KOPT-K1 (cell line): ENCODE data around the gene AGPS.
"Not testable (repeated sequence)": the region's sequence is repeated elsewhere in the genome, so short reads cannot be mapped to it uniquely, and the experiment has no call there.

Source experiments
- H3K27ac ChIP-seq: fragments of 200-600 bp; sonication (generic); 2 replicates; pipeline ENCODE4 v1.5.1; 2016; ENCODE audit warnings: antibody characterized with exemption, mild to moderate bottlenecking, low read depth, low read length; ENCODE audit not compliant: poor library complexity, severe bottlenecking
- H3K36me3 ChIP-seq: fragments of 200-600 bp; sonication (generic); 2 replicates; pipeline ENCODE4 v1.5.1; 2017; ENCODE audit warnings: antibody characterized with exemption, mild to moderate bottlenecking, low read length, moderate library complexity; ENCODE audit not compliant: insufficient read depth
- H3K9me3 ChIP-seq: fragments of 200-600 bp; sonication (generic); 2 replicates; pipeline ENCODE4 v1.5.1; 2017; ENCODE audit warnings: antibody characterized with exemption, low read length, mild to moderate bottlenecking; ENCODE audit not compliant: insufficient read depth, poor library complexity, severe bottlenecking

Gene AGPS

DNA sequence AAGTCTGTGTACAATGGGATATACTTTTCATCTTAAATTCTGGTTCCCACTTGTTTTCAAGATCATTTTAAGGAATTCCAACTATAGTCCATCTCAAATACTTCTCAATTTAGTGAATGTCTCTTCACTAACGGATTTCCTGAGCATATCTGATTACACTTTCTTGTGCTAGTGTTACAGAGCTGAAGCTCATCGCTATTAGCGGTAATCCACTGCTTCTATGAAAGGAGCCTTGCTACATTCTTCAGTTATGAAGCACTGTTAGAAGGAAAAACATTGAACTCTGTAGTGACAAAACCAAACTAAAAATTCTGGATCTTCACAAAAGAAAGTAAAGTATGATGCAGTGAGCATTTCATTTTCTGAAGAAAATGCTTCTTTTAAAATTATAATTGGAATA is 72.0 kb downstream of the AGPS start:
- H3K36me3 ChIP-seq: peaks cover 37% of the 10 kb centered on the region
- peaks cover 30% of the 10 kb centered on the region for H3K9me3 ChIP-seq
- H3K27ac ChIP-seq: no peak overlapping the region

DNA sequence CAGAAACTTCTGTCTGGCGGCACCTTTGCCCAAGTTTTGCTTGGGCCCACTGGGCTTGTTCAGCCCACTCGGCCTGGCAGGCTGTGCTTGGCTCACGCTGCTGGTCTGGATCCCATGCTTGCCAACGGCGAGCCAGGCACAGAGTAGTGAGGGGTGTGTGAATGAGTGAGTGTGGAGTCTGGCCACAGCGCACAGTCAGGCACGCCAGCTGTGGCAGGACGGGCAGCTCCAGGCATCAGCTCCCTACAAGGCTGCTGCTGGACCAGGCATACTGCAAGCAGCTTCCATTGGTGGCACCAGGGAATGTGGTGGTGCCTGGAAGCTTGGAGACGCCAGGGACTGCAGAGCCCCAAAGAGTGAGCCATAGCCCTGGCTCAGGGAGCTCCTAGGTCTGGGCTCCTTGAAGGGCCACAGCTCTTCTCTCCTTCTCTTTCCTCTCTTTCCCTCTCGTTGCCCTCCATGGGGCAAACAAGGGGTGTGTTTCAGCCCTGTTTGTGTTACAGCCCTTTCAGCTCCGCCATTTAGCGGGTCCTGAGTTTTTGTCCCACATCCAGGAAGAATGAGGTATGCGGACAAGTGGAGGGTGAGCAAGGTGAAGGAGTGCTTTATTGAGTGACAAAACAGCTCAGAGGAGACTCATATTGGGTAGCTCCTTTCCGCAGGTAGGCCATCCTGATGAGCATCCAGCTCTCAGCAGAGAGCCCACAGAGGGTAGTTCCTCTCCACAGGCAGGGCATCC is 73.0 kb downstream of the AGPS start:
- peaks cover 37% of the 10 kb centered on the region for H3K36me3 ChIP-seq
- H3K9me3 ChIP-seq: peaks cover 30% of the 10 kb centered on the region
- no peak overlapping the region for H3K27ac ChIP-seq

DNA sequence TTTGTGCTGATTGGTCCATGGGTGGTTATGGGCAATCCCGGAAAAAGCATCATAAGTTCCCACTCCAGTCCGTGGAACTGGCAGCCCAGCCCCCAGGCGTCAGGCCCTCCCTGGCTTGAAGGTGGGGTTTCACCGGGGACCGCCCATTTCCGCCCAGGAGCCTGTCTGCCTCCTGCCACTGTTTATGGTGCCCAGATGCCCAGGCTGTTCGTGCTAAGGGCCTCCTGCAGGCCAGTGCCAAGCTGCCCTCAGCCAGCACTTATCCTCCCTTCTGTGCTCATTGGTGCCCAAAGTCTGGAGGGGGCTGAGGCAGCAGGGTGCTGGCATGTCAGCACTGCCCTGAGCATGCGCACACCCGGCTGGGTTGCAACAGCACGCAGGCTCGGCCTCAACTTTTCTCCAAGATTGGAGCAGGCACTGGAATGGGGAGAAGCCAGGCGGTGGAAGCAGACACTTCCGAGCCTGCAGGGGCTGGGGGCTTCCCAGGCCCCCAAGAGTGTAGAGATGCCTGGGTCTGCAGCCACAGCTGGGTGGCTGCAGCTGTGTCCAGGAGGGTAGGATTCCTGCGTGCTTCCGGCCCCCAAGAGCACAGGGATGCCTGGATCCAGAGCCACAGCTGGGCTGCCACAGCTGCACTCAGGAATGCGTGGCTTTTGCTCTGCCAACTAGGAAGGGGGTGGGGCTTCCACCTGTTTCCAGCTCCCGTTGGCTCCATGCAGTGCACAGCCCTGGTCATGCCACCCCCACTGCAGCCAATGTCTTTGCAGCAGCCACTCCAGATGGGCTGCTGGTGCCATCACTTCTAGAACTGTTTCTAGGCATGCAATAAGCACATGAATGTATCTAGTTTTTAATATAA is 74.0 kb downstream of the AGPS start:
- Histone ChIP-seq H3K27ac (no peak overlapping the region), H3K9me3 (peaks cover 33% of the 10 kb centered on the region), H3K36me3 (peaks cover 31% of the 10 kb centered on the region)

DNA sequence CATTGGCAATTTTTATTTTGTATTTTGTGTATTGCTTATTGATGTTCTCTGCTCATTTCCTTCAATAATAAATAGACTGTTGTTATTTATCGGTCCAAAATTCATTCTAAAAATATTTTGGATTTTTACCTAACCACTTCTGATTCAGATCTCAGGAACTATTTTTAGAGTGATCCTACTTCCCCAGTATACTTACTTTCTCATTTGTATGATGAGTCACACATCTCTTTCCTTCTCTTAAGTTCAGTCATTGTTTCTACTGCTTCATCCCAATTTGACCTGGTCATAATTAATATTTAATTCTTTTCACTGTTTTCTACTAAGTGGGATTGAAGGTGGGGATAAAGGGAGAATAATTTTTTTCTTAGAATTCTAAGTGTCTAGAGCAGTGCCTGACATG is 75.1 kb downstream of the AGPS start:
- Histone ChIP-seq H3K36me3 (peaks cover 31% of the 10 kb centered on the region), H3K9me3 (peaks cover 43% of the 10 kb centered on the region), H3K27ac (no peak overlapping the region)

DNA sequence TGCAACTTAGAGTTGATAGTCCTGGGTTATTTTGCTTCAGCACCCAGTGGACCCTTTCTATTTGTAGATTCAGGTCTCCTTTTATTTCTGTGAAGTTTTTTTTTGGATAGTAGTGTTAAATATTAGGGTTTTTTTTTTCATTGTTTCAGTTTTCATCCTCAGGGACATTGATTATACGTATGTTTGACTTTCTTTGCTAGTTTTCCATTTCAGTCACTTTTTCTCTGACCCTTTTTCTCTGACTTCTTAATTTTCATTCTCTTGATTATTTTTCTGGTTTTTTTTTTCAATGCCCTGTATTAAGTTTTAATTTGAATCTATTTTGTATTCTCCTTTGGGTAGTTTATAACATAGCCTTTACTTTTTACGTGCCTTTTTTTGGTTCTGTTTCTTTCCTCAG is 79.4 kb downstream of the AGPS start:
- no peak overlapping the region for H3K27ac ChIP-seq
- peaks cover 12% of the 10 kb centered on the region for H3K9me3 ChIP-seq
- peaks cover 14% of the 10 kb centered on the region; the same call in 1 of the 2 replicates for H3K36me3 ChIP-seq

DNA sequence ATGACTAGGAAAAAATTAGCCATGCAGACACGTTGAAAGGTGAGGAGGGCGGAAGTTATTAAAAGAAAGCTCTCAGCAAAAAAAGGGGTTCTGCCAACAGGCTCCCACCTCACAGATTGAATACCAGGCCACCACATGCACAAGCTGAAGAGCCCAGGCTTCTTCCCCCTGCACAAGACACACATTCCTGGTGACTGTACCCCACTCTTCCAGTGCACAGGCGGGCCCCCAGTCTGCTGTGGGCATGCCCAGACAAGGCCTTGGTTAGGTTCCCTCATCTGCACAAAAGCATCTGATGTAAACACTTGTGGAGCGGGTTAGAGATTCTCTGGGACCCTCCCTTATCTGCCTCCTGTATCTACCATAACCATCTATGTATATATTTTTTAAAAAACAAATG is 81.7 kb downstream of the AGPS start:
- Histone ChIP-seq H3K27ac (no peak overlapping the region), H3K36me3 (peaks cover 25% of the 10 kb centered on the region), H3K9me3 (peaks cover 16% of the 10 kb centered on the region)

DNA sequence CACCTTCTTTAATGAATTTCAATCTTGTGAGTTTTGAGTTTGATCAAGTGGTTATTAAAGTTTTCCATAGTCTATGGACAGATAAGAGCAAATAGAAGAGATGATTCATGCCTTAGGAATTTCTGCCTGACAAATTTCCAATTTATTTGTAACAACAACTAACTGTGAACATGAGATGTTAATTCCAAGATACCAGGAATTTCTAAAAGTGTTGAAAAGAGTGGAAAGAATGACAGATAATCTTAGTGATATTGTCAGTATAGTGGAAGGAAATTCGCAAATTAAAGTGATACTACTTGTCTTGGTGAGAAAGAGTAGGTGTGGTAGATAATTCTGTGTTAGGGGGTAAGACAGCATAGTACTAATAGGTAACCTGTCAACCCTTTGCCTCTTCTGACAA is 82.4 kb downstream of the AGPS start:
- peaks cover 16% of the 10 kb centered on the region for H3K9me3 ChIP-seq
- H3K27ac ChIP-seq: no peak overlapping the region
- H3K36me3 ChIP-seq: peaks cover 25% of the 10 kb centered on the region

DNA sequence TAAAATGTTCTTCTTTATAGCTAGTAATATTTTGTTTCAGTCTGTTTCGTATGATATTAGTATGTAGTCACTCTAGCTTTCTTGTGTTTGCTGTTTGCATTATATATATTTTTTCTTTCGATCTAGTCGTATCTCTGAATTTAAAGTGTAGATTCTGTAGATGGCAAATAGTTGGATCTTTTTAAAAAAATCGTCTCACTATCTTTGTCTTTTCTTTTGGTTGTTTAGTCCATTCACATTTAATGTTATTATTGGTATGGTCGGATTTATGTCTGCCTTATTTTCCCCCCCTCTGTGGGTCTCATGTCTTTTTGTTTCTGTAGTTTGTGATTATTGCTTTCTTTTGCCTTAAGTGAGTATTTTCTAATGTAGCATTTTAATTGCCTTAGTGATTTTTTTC is 84.3 kb downstream of the AGPS start:
- Histone ChIP-seq H3K36me3 (peaks cover 25% of the 10 kb centered on the region), H3K9me3 (peaks cover 10% of the 10 kb centered on the region), H3K27ac (no peak overlapping the region)

DNA sequence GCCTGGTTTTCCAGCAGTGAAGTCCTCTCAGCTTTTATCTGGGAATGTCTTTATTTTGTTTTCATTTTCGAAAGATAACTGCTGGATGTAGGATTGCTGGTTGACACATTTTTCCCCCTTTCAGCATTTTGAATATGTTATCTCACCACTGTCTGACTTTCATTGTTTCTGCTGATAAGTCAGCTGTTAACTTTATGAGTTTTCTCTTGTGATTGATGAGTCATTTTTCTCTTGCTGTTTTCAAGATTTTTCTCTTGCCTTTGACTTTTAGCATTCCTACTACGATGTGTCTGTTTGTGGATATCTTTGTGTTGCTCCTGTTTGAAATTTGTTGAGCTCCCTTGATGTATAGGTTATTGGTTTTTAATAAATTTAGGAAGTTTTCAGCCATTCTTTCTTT is 85.5 kb downstream of the AGPS start:
- Histone ChIP-seq H3K9me3 (peaks cover 4% of the 10 kb centered on the region), H3K27ac (no peak overlapping the region), H3K36me3 (peaks cover 21% of the 10 kb centered on the region)

DNA sequence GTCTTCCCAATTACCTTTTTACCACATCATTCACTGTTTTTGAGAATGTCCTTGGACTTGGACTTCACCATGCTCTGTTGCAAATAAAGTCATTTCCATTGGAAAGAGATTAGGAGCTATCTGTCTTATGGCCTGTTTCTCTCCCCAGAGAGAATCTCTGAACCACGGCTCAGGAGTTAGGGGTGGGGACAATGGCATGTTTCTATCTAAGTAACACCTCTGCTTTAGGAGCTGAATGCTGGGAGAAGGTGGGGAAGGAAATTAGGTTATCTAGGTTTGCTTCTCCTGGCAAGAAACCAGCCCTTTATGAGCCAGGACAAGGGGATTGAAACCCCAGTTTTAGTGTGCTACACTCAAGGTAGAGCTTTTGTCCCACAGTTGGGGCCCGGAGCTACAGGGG is 86.3 kb downstream of the AGPS start:
- H3K36me3 ChIP-seq: peaks cover 21% of the 10 kb centered on the region
- peaks cover 4% of the 10 kb centered on the region for H3K9me3 ChIP-seq
- H3K27ac ChIP-seq: no peak overlapping the region

DNA sequence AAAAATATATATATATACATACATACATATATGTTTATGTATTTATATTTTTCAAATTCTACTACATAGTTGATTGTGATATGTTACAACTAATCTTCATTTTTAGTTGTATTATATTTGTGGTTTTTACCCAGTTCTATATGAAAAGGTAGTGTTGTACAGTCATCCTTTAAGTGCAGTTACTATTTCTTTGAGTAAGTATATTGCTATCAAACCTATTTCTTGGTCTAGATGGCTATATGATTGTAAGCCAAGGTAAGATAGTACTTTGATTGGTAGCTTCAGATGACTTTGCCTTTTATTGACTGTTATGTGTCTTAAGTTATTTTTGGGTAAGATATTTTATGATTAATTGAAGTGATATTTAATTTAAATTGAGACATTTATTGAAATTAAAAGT is 89.6 kb downstream of the AGPS start:
- H3K27ac ChIP-seq: no peak overlapping the region
- peaks cover 17% of the 10 kb centered on the region for H3K36me3 ChIP-seq

DNA sequence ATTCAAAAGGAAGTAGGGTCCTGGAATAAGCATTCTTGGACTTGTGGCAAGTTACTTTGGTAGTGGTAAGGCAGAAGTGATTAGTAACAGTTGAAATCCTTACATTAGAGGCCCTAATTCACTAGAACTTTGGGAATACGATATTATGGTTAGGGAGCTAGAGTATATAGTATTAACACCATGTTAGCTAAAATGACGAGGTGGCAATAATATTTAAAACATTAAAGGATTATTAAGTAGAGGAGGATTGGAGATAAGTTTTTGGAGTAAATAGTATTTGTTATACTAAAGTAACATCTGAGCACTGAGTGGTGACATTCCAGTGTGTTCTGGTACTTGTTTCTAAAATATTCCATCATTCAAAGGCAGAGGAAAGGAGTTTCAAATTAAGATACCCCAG is 91.0 kb downstream of the AGPS start:
- H3K9me3 ChIP-seq: no peaks in the 10 kb centered on the region
- H3K27ac ChIP-seq: no peak overlapping the region
- H3K36me3 ChIP-seq: peaks cover 13% of the 10 kb centered on the region

More for the DNA sequence above, 89.6 kb downstream of the AGPS start:
- peaks cover 4% of the 10 kb centered on the region for H3K9me3 ChIP-seq

DNA sequence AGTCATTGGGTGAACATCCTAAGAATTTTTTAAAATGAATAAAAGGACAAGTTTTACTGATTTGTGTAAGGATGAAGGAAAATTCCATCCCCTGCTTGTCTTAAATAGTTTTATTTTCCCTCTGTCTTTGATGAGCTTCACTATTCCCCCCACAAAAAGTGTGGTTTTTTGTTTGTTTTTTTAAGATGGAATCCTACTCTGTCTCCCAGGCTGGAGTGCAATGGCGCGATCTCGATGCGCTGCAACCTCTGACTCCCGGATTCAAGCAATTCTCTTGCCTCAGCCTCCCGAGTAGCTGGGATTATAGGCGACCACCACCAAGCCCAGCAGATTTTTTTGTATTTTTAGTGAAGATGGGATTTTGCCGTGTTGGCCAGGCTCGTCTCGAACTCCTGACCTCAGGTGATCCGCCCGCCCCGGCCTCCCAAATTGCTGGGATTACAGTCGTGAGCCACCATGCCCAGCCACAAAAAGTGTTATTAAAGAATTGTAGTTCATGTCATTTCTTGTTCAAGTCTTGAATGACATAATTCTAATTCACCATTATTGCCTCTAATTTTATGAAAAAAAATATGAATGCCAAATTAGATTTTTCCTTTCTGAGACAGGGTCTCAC is 91.7 kb downstream of the AGPS start:
- Histone ChIP-seq H3K36me3 (peaks cover 5% of the 10 kb centered on the region), H3K9me3 (no peaks in the 10 kb centered on the region), H3K27ac (no peak overlapping the region)

DNA sequence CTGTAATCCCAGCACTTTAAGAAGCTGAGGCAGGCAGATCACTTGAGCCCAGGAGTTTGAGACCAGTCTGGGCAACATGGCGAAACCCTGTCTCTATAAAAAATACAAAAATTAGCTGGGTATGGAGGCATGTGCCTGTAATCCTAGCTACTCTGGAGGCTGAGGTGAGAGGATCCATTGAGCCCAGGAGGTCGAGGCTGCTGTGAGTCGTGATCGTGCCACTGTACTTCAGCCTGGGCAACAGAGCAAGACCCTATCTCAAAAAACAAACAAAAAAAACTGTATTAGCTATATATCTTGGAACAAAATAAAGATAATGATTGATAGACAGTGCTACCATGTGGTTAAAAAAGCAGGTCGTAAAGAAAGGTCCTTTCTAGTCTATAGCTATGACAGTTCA is 93.1 kb downstream of the AGPS start:
- not testable (repeated sequence) for H3K36me3 ChIP-seq, H3K27ac ChIP-seq

DNA sequence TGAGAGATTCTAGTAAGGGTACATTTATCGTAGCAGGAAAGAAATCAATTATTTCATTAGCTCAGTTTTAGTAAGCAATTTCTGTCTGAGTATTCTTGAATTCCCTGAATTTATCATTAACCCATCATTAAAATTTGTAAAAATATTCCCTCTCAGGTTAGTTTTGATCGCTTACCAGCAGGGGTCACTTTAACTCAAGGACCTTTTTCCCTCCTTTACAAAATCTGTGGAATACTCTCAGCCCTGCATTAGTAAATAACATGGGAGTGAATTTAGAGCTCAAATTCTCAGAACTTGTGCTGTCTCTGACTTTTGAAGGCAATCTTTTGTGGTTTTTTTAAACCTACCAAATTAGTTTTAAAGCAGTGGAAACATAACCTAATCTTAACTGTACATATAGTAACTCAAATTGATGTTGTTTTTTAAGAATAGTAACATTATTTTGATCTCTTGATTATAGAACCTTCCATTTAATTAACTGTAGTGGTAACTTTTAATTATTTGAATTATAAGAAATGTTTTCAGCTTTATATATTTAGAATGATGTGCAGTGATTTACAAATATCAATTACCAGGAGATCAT is 97.2 kb downstream of the AGPS start:
- Histone ChIP-seq H3K27ac (no peak overlapping the region), H3K36me3 (peaks cover 12% of the 10 kb centered on the region), H3K9me3 (no peaks in the 10 kb centered on the region)

More for the DNA sequence above, 93.1 kb downstream of the AGPS start:
- not testable (repeated sequence) for H3K9me3 ChIP-seq
